ENCODE measurements around the gene TENT5A. TPM values are rescaled to one million over a fixed set of nuclear protein-coding genes. Genes with fewer than 3 reads are reported as not detected.

The TENT5A gene
- total RNA-seq, 1 experiment from 2014 or later: 2.0 TPM

DNA sequence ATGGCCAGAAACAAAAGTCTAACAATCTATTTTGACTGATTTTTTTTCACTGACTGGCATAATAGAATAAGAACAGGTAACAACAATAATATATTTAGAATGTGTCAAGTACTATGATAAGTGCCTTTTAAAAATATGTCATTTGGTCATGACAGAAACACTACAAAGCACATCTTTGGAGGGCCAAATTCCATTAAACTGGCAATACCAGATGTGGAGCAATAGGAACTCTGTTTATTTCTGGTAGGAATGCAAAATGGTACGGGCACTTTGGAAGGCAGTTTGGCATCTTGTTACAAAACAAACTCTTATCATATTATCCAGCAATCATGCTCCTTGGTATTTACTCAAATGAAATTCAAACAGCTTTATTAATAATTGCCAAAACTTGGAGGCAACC lies 39.3 kb downstream of the TENT5A start:
- no peak for DNase-seq
- no peak for TF ChIP-seq EZH2 (IDR thresholded peaks at IDR 0.05; ENCODE audit: low read depth)
- TF ChIP-seq, protein P1, sequence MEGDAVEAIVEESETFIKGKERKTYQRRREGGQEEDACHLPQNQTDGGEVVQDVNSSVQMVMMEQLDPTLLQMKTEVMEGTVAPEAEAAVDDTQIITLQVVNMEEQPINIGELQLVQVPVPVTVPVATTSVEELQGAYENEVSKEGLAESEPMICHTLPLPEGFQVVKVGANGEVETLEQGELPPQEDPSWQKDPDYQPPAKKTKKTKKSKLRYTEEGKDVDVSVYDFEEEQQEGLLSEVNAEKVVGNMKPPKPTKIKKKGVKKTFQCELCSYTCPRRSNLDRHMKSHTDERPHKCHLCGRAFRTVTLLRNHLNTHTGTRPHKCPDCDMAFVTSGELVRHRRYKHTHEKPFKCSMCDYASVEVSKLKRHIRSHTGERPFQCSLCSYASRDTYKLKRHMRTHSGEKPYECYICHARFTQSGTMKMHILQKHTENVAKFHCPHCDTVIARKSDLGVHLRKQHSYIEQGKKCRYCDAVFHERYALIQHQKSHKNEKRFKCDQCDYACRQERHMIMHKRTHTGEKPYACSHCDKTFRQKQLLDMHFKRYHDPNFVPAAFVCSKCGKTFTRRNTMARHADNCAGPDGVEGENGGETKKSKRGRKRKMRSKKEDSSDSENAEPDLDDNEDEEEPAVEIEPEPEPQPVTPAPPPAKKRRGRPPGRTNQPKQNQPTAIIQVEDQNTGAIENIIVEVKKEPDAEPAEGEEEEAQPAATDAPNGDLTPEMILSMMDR (conservative IDR thresholded peaks at IDR 0.05): no peak
- Histone ChIP-seq H3K27ac (no peak overlapping the region), H3K9me3 (ENCODE audit: insufficient read depth, low read depth) (no peaks in the 10 kb centered on the region), H3K4me2 (no peak overlapping the region), H3K4me3 (no peak overlapping the region), H3K27me3 (ENCODE audit: insufficient read depth, low read depth) (no peaks in the 10 kb centered on the region), H3K9me2 (ENCODE audit: insufficient read depth) (no peaks in the 10 kb centered on the region), H4K20me1 (ENCODE audit: insufficient read depth) (no peaks in the 10 kb centered on the region), H3K4me1 (replicated peaks; ENCODE audit: insufficient read depth) (no peaks in the 10 kb centered on the region), H3K79me2 (ENCODE audit: low read depth) (no peaks in the 10 kb centered on the region), H3K36me3 (ENCODE audit: low read depth) (no peaks in the 10 kb centered on the region), H3F3A (ENCODE audit: insufficient read depth, low read depth) (no peaks in the 10 kb centered on the region), H2AFZ (no peak overlapping the region)
- CTCF ChIA-PET: no interaction called here
- intact Hi-C loops (cut with micrococcal nuclease; ENCODE audit: unreplicated experiment): no loop called here
- BruUV-seq (replicated peaks): no TSS peak
- POLR2A ChIA-PET (ENCODE audit: unreplicated experiment): no interaction called here

DNA sequence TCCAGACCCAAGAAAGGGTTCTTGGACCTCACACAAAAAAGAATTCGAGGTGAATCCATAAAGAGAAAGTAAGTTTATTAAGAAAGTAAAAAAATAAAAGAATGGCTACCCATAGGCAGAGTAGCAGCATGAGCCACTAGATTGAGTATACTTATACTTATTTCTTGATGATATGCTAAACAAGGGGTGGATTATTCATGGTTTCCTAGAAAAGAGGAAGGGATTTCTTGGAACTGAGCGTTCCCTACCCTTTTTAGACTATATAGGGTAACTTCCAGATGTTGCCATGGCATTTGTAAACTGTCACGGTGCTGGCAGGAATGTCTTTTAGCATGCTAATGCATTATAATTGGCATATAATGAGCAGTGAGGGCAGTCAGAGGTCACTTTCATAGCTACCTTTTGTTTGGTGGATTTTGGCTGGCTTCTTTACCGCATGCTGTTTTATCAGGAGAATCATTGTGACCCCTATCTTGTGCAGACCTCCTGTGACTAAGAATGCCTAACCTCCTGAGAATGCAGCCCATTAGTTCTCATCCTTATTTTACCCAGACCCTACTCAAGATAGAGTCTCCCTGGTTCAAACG lies 44.3 kb downstream of the TENT5A start:
- intact Hi-C loops (cut with micrococcal nuclease; ENCODE audit: unreplicated experiment): no loop called here
- DNase-seq: no peak
- POLR2A ChIA-PET (ENCODE audit: unreplicated experiment): no interaction called here
- no TSS peak for BruUV-seq (replicated peaks)
- CTCF ChIA-PET: no interaction called here
- TF ChIP-seq, protein P1 (conservative IDR thresholded peaks at IDR 0.05): no peak
- TF ChIP-seq EZH2 (IDR thresholded peaks at IDR 0.05; ENCODE audit: low read depth): no peak
- H3K27me3 ChIP-seq (ENCODE audit: insufficient read depth, low read depth): no peaks in the 10 kb centered on the region
- H3K9me2 ChIP-seq (ENCODE audit: insufficient read depth): no peaks in the 10 kb centered on the region
- no peaks in the 10 kb centered on the region for H3F3A ChIP-seq (ENCODE audit: insufficient read depth, low read depth)
- no peak overlapping the region for H3K27ac ChIP-seq
- H3K4me1 ChIP-seq (replicated peaks; ENCODE audit: insufficient read depth): no peaks in the 10 kb centered on the region
- no peak overlapping the region for H3K4me2 ChIP-seq
- no peaks in the 10 kb centered on the region for H3K79me2 ChIP-seq (ENCODE audit: low read depth)
- no peaks in the 10 kb centered on the region for H4K20me1 ChIP-seq (ENCODE audit: insufficient read depth)
- no peaks in the 10 kb centered on the region for H3K36me3 ChIP-seq (ENCODE audit: low read depth)
- H3K4me3 ChIP-seq: no peak overlapping the region
- H2AFZ ChIP-seq: no peak overlapping the region
- H3K9me3 ChIP-seq (ENCODE audit: insufficient read depth, low read depth): no peaks in the 10 kb centered on the region

DNA sequence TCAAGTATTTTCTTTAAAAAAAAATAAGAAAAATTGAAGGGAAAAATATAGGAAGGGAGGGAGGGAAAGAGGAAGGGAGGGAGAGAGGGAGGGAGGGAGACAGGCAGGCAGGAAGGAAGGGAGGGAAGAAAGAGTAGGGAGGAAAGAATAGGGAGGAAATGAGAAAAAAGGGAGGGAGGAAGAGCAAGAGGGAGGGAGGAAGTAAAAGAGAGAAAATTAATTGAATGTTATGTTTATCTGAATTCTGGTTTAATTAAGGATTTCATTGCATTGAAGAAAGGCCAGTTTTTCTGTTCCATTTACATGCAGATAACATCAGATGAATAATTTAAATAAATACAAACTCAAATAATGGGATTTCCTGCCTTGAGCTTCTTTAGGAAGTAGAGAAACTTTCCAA lies 47.8 kb downstream of the TENT5A start:
- no peak for TF ChIP-seq EZH2 (IDR thresholded peaks at IDR 0.05; ENCODE audit: low read depth)
- TF ChIP-seq, protein P1 (conservative IDR thresholded peaks at IDR 0.05): no peak
- no peaks in the 10 kb centered on the region for H3K9me2 ChIP-seq (ENCODE audit: insufficient read depth)
- DNase-seq: no peak
- ChIA-PET CTCF (no interaction called here), POLR2A (ENCODE audit: unreplicated experiment) (no interaction called here)
- H3K79me2 ChIP-seq (ENCODE audit: low read depth): no peaks in the 10 kb centered on the region
- H3K36me3 ChIP-seq (ENCODE audit: low read depth): no peaks in the 10 kb centered on the region
- H4K20me1 ChIP-seq (ENCODE audit: insufficient read depth): no peaks in the 10 kb centered on the region
- intact Hi-C loops (cut with micrococcal nuclease; ENCODE audit: unreplicated experiment): no loop called here
- 0 out of 2 replicates have a peak, but pooled peaks cover 3% of the 10 kb centered on the region for H3K4me1 ChIP-seq (replicated peaks; ENCODE audit: insufficient read depth)
- no peaks in the 10 kb centered on the region for H3K9me3 ChIP-seq (ENCODE audit: insufficient read depth, low read depth)
- no peak overlapping the region for H3K27ac ChIP-seq
- H3F3A ChIP-seq (ENCODE audit: insufficient read depth, low read depth): no peaks in the 10 kb centered on the region
- no TSS peak for BruUV-seq (replicated peaks)
- no peaks in the 10 kb centered on the region for H3K27me3 ChIP-seq (ENCODE audit: insufficient read depth, low read depth)
- H3K4me3 ChIP-seq: no peak overlapping the region
- H3K4me2 ChIP-seq: no peak overlapping the region
- no peak overlapping the region for H2AFZ ChIP-seq

Measured in PC-9 (cell line).